GM23338 (cell line): ENCODE measurements around the gene JKAMP. TPM values are rescaled to one million over a fixed set of nuclear protein-coding genes. Genes with fewer than 3 reads are reported as not detected.

ENCODE experiments used
- ATAC-seq: fragments of 200-7000 bp; cut with Tn5 transposase; 3 replicates; pipeline ENCODE4 v1.9.1; 2020
- DNase-seq: peaks from one replicate; pipeline ENCODE4 v3.0.0-alpha.2; 2015; ENCODE audit warnings: low spot score
- H2AFZ ChIP-seq: fragments of 200-600 bp; sonication (generic); 2 replicates; pipeline ENCODE4 v1.8.0; 2016; ENCODE audit warnings: antibody characterized with exemption, mild to moderate bottlenecking, moderate library complexity
- H3F3A ChIP-seq: fragments of 200-600 bp; sonication (generic); replicated peaks from 2 replicates; pipeline ENCODE4 v1.8.0; 2017; ENCODE audit warnings: antibody characterized with exemption, mixed run types, low read depth
- H3K27ac ChIP-seq: fragments of 200-600 bp; sonication (generic); 2 replicates; pipeline ENCODE4 v1.6.1; 2016; ENCODE audit warnings: low read depth
- H3K27me3 ChIP-seq: fragments of 200-600 bp; sonication (generic); 2 replicates; pipeline ENCODE4 v1.8.0; 2016; ENCODE audit warnings: mild to moderate bottlenecking, mixed run types, moderate library complexity; ENCODE audit not compliant: insufficient read depth
- H3K36me3 ChIP-seq: fragments of 200-600 bp; sonication (generic); 2 replicates; pipeline ENCODE4 v1.8.0; 2016; ENCODE audit warnings: mild to moderate bottlenecking; ENCODE audit not compliant: insufficient read depth
- H3K4me1 ChIP-seq: fragments of 200-600 bp; sonication (generic); 2 replicates; pipeline ENCODE4 v1.8.0; 2016; ENCODE audit warnings: mild to moderate bottlenecking, moderate library complexity; ENCODE audit not compliant: insufficient read depth
- H3K4me2 ChIP-seq: fragments of 200-600 bp; sonication (generic); 2 replicates; pipeline ENCODE4 v1.7.1; 2017; ENCODE audit warnings: mixed run types
- H3K4me3 ChIP-seq: fragments of 200-600 bp; sonication (generic); 2 replicates; pipeline ENCODE4 v1.6.1; 2016; ENCODE audit warnings: mixed run types
- H3K79me2 ChIP-seq: fragments of 200-600 bp; sonication (generic); replicated peaks from 2 replicates; pipeline ENCODE4 v1.8.0; 2017; ENCODE audit warnings: mild to moderate bottlenecking; ENCODE audit not compliant: insufficient read depth
- H3K9me2 ChIP-seq: fragments of 200-600 bp; sonication (generic); 2 replicates; pipeline ENCODE4 v1.8.0; 2017; ENCODE audit not compliant: insufficient read depth
- H4K20me1 ChIP-seq: fragments of 200-600 bp; sonication (generic); replicated peaks from 2 replicates; pipeline ENCODE4 v1.8.0; 2017; ENCODE audit warnings: mild to moderate bottlenecking; ENCODE audit not compliant: insufficient read depth
- H3K27ac Mint-ChIP-seq: 2 replicates; pipeline ENCODE4 v1.8.0; 2020; ENCODE audit warnings: inconsistent platforms, mild to moderate bottlenecking, moderate library complexity, mixed read lengths
- H3K27me3 Mint-ChIP-seq: 3 replicates; pipeline ENCODE4 v1.8.0; 2022; ENCODE audit warnings: low read depth, mild to moderate bottlenecking, moderate library complexity, mixed read lengths, inconsistent platforms; ENCODE audit not compliant: insufficient read depth, poor library complexity
- H3K36me3 Mint-ChIP-seq: 3 replicates; pipeline ENCODE4 v1.8.0; 2021; ENCODE audit warnings: low read depth, mild to moderate bottlenecking, inconsistent platforms, moderate library complexity, mixed read lengths
- H3K4me1 Mint-ChIP-seq: 3 replicates; pipeline ENCODE4 v1.8.0; 2020; ENCODE audit warnings: mild to moderate bottlenecking, inconsistent platforms, mixed read lengths
- H3K4me3 Mint-ChIP-seq: 3 replicates; pipeline ENCODE4 v1.8.0; 2021; ENCODE audit warnings: moderate library complexity, mild to moderate bottlenecking, inconsistent platforms, mixed read lengths
- H3K9me3 Mint-ChIP-seq: 3 replicates; pipeline ENCODE4 v1.8.0; 2020; ENCODE audit warnings: moderate library complexity, mild to moderate bottlenecking, inconsistent platforms, mixed read lengths
- CREB1 ChIP-seq: fragments of 250-450 bp; sonication (Bioruptor Pico); IDR thresholded peaks from 2 replicates; pipeline ENCODE4 v1.5.0; 2020; ENCODE audit warnings: low read depth, mild to moderate bottlenecking, moderate library complexity
- EZH2 ChIP-seq: fragments of 200-600 bp; sonication (generic); IDR thresholded peaks from one replicate; pipeline ENCODE4 v1.8.0; 2017; ENCODE audit warnings: antibody characterized with exemption, mild to moderate bottlenecking, low read depth; ENCODE audit not compliant: unreplicated experiment
- NANOG ChIP-seq: IDR thresholded peaks from 2 replicates; pipeline ENCODE4 v1.6.1; 2016; ENCODE audit warnings: antibody characterized with exemption, borderline replicate concordance
- POLR2AphosphoS5 ChIP-seq: IDR thresholded peaks from 2 replicates; pipeline ENCODE4 v1.6.1; 2016; ENCODE audit warnings: antibody characterized with exemption, low read depth
- STAT1 ChIP-seq: IDR thresholded peaks from one replicate; pipeline ENCODE4 v1.6.1; 2016; ENCODE audit warnings: antibody characterized with exemption; ENCODE audit not compliant: unreplicated experiment
- ZNF114 ChIP-seq: fragments of 250-450 bp; sonication (Bioruptor Pico); IDR thresholded peaks from 2 replicates; pipeline ENCODE4 v1.5.0; 2020; ENCODE audit warnings: mild to moderate bottlenecking, moderate library complexity
- ZNF331 ChIP-seq: fragments of 250-450 bp; sonication (Bioruptor Pico); IDR thresholded peaks from 2 replicates; pipeline ENCODE4 v1.5.0; 2020; ENCODE audit warnings: low read depth, mild to moderate bottlenecking, moderate library complexity
- ZNF462 ChIP-seq: fragments of 250-450 bp; sonication (Bioruptor Pico); IDR thresholded peaks from 2 replicates; pipeline ENCODE4 v1.5.0; 2020; ENCODE audit warnings: mild to moderate bottlenecking, moderate library complexity
- polyA plus RNA-seq: library from polyadenylated mRNA; unstranded; fragments of >200 nt; fragmentation: Nextera tagmentation; extraction: Ambion mirVana; gene quantifications from 2 replicates; pipeline ENCODE4 v1.2.1, GENCODE V29; 2016
- total RNA-seq: library from RNA; depleted of rRNA; stranded (reverse); fragments of >200 nt; shearing (Covaris generic); gene quantifications from 2 replicates; pipeline ENCODE4 v1.2.3, GENCODE V29; 2014
- TF ChIP-seq, protein P1 (sequence below): IDR thresholded peaks from 2 replicates; pipeline ENCODE4 v1.6.1; 2016; ENCODE audit warnings: antibody characterized with exemption

The JKAMP gene
- total and polyA plus RNA-seq, 2 experiments from 2014 or later: 31.6 to 66.8 TPM

DNA sequence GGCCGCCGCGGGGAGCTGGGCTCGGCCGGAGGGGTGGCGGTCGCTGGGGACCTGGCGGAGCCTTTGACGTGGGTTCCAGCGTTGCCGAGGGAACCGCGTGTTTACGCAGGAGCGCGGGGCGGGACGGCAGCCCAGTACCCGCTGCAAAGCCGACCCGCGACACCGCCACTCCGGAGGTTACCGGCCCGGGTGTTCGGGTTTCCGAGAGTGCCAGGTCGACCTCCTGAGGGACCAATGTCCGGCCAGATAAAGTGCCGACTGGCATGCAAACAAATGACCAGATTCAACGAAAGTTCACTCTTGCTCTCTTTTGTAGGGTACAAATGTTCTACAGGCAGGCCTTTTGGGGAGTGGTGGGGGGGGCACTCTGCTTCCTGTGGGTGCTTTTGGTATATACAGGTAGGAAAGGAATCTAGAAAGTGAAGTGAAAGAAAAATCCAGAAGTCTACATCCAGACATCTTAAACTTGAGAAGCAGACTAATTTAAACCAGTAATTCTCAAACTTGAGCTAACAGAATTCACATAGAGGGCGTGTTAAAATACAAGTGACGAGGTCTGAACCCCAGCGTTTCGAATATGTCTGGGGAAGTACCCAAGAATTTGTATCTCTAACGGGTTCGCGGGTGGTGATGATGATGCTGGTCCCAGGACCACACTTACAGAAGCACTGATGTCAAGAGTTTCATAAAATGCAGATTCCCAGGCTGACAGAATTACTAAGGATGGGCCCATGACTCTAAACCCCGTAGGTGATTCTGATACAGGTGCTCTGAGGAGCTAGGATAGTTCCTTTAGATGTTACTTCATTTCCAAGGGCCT, 18.8 kb upstream of the JKAMP start, which contains the start of gene GPR135:
GPR135 (minus strand) TSS at position 65 of the 820 bp plus-strand sequence. CDS start 154 bp downstream, outside the sequence.
- H3K36me3 Mint-ChIP-seq: no peaks in the 10 kb centered on the region
- Histone ChIP-seq H3K79me2 (no peaks in the 10 kb centered on the region), H3K27me3 (peaks cover 38% of the 10 kb centered on the region), H4K20me1 (peaks cover 14% of the 10 kb centered on the region), H3K9me2 (no peaks in the 10 kb centered on the region), H3K4me1 (peaks cover 9% of the 10 kb centered on the region), H3K36me3 (no peaks in the 10 kb centered on the region), H3K27ac (no peak within 1 kb of the TSS), H3F3A (no peaks in the 10 kb centered on the region; the same call in 1 of the 2 replicates), H2AFZ (peak within 1 kb of the TSS; percentile 95), H3K4me3 (peak within 1 kb of the TSS; percentile 77), H3K4me2 (peak within 1 kb of the TSS; percentile 92)
- TF ChIP-seq STAT1: no peak
- TF ChIP-seq ZNF331 (CRISPR knock-in tag): no peak
- no peak for TF ChIP-seq POLR2AphosphoS5
- no peak for TF ChIP-seq NANOG
- TF ChIP-seq EZH2: no peak
- TF ChIP-seq CREB1: no peak
- TF ChIP-seq, protein P1, sequence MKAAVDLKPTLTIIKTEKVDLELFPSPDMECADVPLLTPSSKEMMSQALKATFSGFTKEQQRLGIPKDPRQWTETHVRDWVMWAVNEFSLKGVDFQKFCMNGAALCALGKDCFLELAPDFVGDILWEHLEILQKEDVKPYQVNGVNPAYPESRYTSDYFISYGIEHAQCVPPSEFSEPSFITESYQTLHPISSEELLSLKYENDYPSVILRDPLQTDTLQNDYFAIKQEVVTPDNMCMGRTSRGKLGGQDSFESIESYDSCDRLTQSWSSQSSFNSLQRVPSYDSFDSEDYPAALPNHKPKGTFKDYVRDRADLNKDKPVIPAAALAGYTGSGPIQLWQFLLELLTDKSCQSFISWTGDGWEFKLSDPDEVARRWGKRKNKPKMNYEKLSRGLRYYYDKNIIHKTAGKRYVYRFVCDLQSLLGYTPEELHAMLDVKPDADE: no peak
- no peak for TF ChIP-seq ZNF462 (CRISPR knock-in tag)
- no peak for TF ChIP-seq ZNF114 (CRISPR knock-in tag)
- peak within 1 kb of the TSS; percentile 81 for H3K4me3 Mint-ChIP-seq
- no peaks in the 10 kb centered on the region for H3K9me3 Mint-ChIP-seq
- H3K27me3 Mint-ChIP-seq: peaks cover 21% of the 10 kb centered on the region
- ATAC-seq: peak; percentile 37
- no peak within 1 kb of the TSS for H3K27ac Mint-ChIP-seq
- no peak for DNase-seq
- peaks cover 10% of the 10 kb centered on the region for H3K4me1 Mint-ChIP-seq
